Mesothelial cell of epicardium (in vitro differentiated cells): ENCODE results near the gene ZC2HC1B. TPM values are rescaled to one million over a fixed set of nuclear protein-coding genes. Genes with fewer than 3 reads are reported as not detected.

Experiments
- DNase-seq, 2 experiments: peaks; one replicate each; pipeline ENCODE4 v3.0.0; 2021; ENCODE audit warnings: low spot score in 2 of 2; ENCODE audit not compliant: unreplicated experiment in 2 of 2
- H3K27ac Mint-ChIP-seq: 2 replicates; pipeline ENCODE4 v1.8.0; 2021; ENCODE audit warnings: mixed read lengths
- H3K27me3 Mint-ChIP-seq: 2 replicates; pipeline ENCODE4 v1.8.0; 2021; ENCODE audit warnings: low read depth, mixed read lengths
- H3K36me3 Mint-ChIP-seq: 2 replicates; pipeline ENCODE4 v1.8.0; 2021; ENCODE audit warnings: mixed read lengths
- H3K4me1 Mint-ChIP-seq: 2 replicates; pipeline ENCODE4 v1.8.0; 2021; ENCODE audit warnings: mixed read lengths
- H3K4me3 Mint-ChIP-seq: 2 replicates; pipeline ENCODE4 v1.8.0; 2021; ENCODE audit warnings: mild to moderate bottlenecking, moderate library complexity, mixed read lengths
- H3K9me3 Mint-ChIP-seq: 2 replicates; pipeline ENCODE4 v1.8.0; 2021; ENCODE audit warnings: mixed read lengths
- total RNA-seq: library from RNA; stranded (reverse); gene quantifications from 3 replicates; pipeline ENCODE4 v1.2.1, GENCODE V29; 2021
- TF ChIP-seq, protein P1 (sequence below): fragments of 200-600 bp; sonication (generic); IDR thresholded peaks from one replicate; pipeline ENCODE4 v1.5.0; 2021; ENCODE audit warnings: antibody characterized with exemption; ENCODE audit not compliant: unreplicated experiment

ZC2HC1B gene
- total RNA-seq, 1 donor from 2014 or later: not detected

GRCh38 chr6:143836150-143836549 lies 28.1 kb upstream of the ZC2HC1B start:
- Mint-ChIP-seq H3K27ac (no peak overlapping the region), H3K4me3 (no peak overlapping the region), H3K27me3 (no peaks in the 10 kb centered on the region), H3K4me1 (peaks cover 12% of the 10 kb centered on the region), H3K36me3 (no peaks in the 10 kb centered on the region), H3K9me3 (no peaks in the 10 kb centered on the region)
- TF ChIP-seq, protein P1, sequence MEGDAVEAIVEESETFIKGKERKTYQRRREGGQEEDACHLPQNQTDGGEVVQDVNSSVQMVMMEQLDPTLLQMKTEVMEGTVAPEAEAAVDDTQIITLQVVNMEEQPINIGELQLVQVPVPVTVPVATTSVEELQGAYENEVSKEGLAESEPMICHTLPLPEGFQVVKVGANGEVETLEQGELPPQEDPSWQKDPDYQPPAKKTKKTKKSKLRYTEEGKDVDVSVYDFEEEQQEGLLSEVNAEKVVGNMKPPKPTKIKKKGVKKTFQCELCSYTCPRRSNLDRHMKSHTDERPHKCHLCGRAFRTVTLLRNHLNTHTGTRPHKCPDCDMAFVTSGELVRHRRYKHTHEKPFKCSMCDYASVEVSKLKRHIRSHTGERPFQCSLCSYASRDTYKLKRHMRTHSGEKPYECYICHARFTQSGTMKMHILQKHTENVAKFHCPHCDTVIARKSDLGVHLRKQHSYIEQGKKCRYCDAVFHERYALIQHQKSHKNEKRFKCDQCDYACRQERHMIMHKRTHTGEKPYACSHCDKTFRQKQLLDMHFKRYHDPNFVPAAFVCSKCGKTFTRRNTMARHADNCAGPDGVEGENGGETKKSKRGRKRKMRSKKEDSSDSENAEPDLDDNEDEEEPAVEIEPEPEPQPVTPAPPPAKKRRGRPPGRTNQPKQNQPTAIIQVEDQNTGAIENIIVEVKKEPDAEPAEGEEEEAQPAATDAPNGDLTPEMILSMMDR: no peak
- no peak for DNase-seq

DNA sequence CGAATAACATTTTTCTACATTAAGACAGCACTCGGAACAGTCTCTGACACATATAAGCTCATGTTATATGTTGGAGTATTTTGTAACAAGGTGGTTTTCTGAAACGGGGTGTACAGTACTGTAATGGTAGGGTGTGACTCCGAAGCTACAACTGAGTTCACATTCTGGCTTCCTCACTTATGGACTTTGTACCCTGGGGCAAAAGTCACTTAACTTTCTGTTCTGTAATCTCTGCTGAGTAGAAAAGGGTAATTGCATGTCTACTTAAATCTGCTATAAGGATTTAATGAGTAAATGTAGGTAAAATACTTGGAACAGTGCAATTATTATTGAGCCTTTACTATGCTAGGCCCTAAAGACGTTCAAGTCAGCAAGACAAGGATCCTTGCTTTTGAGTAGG lies 25.9 kb upstream of the ZC2HC1B start:
- Mint-ChIP-seq H3K36me3 (no peaks in the 10 kb centered on the region), H3K27me3 (no peaks in the 10 kb centered on the region), H3K27ac (peak overlapping the region; percentile 64), H3K4me3 (no peak overlapping the region), H3K9me3 (no peaks in the 10 kb centered on the region), H3K4me1 (peaks cover 17% of the 10 kb centered on the region)
- TF ChIP-seq, protein P1: no peak
- no peak for DNase-seq

- Mint-ChIP-seq H3K9me3 (no peaks in the 10 kb centered on the region), H3K4me3 (no peak overlapping the region), H3K36me3 (no peaks in the 10 kb centered on the region), H3K27ac (peak overlapping the region; percentile 64), H3K4me1 (peaks cover 24% of the 10 kb centered on the region), H3K27me3 (no peaks in the 10 kb centered on the region)
- no peak for DNase-seq
- TF ChIP-seq, protein P1: no peak
These were observed 25.1 kb upstream of the ZC2HC1B start for GRCh38 chr6:143839196-143839595.

GRCh38 chr6:143840595-143841265 lies 23.5 kb upstream of the ZC2HC1B start:
- no peak for DNase-seq
- Mint-ChIP-seq H3K27me3 (no peaks in the 10 kb centered on the region), H3K4me1 (peaks cover 26% of the 10 kb centered on the region), H3K36me3 (peaks cover under 1% of the 10 kb centered on the region), H3K9me3 (no peaks in the 10 kb centered on the region), H3K27ac (no peak overlapping the region), H3K4me3 (no peak overlapping the region)
- TF ChIP-seq, protein P1: no peak

- TF ChIP-seq, protein P1: no peak
- peak overlapping the region; percentile 91 for H3K4me3 Mint-ChIP-seq
- no peaks in the 10 kb centered on the region for H3K9me3 Mint-ChIP-seq
- no peaks in the 10 kb centered on the region for H3K27me3 Mint-ChIP-seq
- peaks cover 26% of the 10 kb centered on the region for H3K4me1 Mint-ChIP-seq
- peaks cover 11% of the 10 kb centered on the region for H3K36me3 Mint-ChIP-seq
- DNase-seq: no peak
- peak overlapping the region; percentile 99 for H3K27ac Mint-ChIP-seq
These were observed 21.8 kb upstream of the ZC2HC1B start for GRCh38 chr6:143842461-143842901.
